Stimulated activated CD4-positive, alpha-beta T cell treated with anti-CD3 and anti-CD28 coated beads, Interleukin-1b, Interleukin-23, amount 100 ng/mL, for 1 hour (primary cell): Measurements from ENCODE around the gene TJP1.
"Not testable (repeated sequence)": the region's sequence is repeated elsewhere in the genome, so short reads cannot be mapped to it uniquely, and the experiment has no call there.

Experiments used
- DNase-seq, 2 donors: peaks; one replicate each; pipeline ENCODE4 v3.0.0-alpha.2; 2020; ENCODE audit warnings: low read depth in 2 of 2

Gene TJP1

DNA sequence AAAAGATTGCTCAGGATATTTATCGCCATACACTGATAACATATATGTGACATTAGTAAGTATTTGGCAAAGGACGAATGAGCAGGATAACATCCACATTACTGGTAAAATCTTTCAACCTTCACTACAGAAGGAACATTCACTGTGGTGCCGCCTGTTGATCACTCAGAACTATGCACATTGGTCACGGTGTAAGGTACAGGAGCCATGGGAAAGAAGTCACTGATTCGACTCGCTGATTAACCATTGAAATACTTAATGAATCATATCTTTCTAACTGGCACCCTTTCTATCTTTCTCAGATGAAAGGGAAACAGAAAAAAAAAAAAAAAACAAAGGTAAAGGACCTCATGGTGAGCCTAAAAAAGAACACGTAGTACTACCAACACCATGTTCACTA lies 68.8 kb downstream of the TJP1 start:
- DNase-seq, result no peak

DNA sequence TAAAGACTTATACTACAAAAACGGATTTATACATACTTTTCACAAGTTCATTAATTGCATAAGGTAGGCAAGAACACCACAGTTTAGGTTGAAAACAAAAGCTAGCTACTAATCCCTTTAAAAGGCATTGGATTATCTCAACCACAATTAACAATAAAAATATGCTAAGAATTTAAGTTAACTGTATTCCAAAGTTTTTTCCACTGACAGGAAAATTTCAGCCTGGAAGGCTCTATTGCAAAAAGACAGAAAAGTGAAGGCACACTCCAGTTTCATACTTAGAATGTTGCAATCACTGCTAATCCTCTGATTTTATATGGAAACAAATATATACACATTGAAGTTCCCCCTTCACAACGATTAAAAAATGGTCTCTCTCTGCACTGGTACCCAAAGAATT lies 71.5 kb downstream of the TJP1 start:
- no peak for DNase-seq

GRCh38 chr15:29749365-29750086 lies 72.7 kb downstream of the TJP1 start:
- DNase-seq, result no peak

GRCh38 chr15:29747837-29748417 lies 74.3 kb downstream of the TJP1 start:
- no peak for DNase-seq

- DNase-seq, result no peak
Observed at GRCh38 chr15:29743475-29743874, 78.8 kb downstream of the TJP1 start.

- no peak for DNase-seq
Observed at GRCh38 chr15:29740692-29741311, 81.5 kb downstream of the TJP1 start.

DNA sequence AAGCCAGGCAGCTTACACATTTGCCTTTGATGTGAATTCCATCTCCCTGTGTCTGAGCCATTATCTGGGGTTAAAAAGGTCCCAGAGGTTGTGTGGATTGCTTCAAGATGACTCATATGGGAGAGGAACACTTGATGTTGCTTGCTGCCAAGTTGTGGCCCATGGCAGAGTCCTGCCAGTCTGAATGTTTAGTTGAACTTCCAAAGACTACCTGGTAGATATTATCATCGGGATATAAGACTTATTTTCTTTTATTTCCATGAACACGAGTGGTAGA lies 85.6 kb downstream of the TJP1 start:
- DNase-seq, result no peak

GRCh38 chr15:29736012-29736743 lies 86.1 kb downstream of the TJP1 start:
- DNase-seq, result no peak

DNA sequence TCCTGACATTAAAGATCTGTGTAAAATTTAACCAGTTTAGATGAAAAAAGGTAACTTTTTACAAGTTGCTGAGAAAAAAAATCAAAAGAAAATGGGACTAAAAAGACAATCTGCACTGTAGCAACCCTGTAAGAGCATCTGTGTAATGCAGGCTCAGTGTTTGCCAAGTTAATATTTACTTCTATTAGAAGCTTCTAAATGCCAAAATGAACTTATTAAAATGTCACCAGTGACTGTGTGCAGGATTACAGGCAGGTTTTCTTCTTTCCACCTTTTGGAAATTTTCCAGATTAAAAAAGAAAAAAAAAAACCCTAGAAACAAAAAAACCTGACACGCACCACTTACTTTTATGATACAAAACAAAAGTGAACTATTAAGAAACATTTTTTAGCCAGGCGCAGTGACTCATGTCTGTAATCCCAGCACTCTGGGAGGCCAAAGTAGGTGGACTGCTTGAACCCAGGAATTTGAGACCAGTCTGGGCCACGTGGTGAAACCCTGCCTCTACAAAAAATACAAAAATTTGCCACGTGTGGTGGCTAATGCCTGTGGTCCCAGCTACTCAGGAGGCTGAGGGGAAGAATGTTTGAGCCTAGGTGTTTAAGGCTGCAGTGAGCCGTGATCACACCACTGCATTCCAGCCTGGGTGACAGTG lies 87.2 kb downstream of the TJP1 start:
- DNase-seq, result no peak

GRCh38 chr15:29731865-29732264 lies 90.4 kb downstream of the TJP1 start:
- DNase-seq, result no peak

DNA sequence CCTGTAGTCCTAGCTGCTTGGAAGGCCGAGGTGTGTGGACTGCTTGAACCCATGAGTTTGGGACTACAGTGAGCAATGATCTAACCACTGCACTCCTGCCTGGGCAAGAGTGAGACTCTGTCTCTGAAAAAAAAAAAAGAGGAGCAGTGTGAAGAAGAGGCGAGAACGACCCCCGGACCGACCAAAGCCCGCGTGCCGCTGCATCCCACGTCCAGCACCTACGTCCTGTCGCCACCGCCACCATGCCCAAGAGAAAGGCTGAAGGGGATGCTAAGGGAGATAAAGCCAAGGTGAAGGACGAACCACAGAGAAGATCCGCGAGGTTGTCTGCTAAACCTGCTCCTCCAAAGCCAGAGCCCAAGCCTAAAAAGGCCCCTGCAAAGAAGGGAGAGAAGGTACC lies 91.8 kb downstream of the TJP1 start:
- DNase-seq, result not testable (repeated sequence)

DNA sequence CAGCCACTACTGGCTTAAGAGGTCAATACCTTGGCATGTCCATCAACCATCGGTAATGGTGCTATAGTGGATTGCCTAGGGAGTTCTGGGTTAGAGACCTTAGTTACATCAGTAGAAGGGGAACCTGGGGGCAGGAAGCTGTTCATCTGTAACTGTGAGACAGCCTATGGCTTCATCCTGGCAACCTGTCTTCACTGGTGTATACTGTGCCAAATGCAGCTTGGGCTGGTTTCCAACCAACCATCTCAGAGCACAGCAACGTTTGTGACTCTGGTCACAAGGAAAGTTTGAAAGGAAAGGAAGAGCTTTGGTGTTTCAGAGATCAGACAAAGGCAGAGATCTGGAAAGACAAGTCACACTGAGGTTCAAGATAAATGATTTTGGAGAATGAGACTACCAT lies 93.8 kb downstream of the TJP1 start:
- no peak for DNase-seq

- DNase-seq, result no peak
Observed at GRCh38 chr15:29727871-29728270, 94.4 kb downstream of the TJP1 start.

DNA sequence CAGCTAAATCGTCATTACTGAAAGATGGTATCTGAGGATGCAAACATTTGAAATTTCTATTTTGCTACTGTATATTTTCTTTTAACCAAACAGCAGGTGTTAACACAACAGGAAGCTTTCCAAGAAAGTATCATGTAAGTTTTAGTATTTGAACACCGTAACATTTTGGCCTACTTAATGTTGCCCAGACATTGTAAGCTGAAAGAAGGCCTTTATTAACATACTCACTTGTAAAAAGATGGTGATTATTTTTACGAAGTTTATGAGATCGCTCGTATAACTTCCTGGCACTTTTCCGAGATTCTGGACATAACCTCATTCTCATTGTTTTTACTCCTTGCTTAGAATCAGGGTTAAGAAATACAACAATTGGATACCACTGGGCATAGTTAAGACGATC lies 95.7 kb downstream of the TJP1 start:
- DNase-seq, result no peak

DNA sequence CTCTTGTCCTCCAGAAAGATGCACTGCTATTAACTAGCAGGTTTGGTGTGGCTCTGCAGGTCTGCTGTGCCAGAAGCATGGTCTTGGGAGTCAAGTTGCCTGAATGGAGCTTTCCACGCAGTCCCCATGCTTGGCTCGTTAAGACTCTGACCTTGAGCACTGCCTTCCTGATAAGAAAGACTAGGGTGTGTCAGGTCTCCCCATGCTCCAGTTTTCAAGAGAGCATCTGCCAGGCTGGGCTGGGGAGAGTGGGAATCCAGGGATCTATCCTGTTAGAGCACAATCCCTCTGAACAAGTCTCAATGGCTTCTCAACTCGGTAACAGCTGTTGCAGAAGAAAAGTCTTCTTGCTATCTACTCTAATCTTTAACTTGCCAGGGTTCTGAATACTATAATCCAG lies 98.2 kb downstream of the TJP1 start:
- no peak for DNase-seq

DNA sequence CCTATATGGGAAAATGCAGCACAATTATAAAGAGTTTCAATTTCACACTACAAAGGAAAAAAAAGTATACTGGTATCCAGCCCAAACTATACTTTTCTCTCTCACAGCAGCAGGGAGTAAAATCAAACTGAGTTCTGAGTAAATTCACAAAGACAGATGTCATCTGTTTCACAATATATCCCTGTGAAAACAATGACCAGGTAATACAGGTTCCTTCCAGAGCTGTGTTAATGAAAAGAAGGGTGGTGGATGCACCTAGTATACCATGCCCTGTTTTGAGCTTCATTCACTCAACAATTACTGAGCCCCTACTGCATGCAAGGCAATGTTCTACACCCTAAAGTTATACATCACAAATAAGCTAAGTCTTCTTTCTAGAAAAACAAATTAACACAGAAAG lies 108.5 kb downstream of the TJP1 start:
- DNase-seq, result no peak

- DNase-seq, result no peak
Observed at GRCh38 chr15:29712149-29712885, 110.0 kb downstream of the TJP1 start.

DNA sequence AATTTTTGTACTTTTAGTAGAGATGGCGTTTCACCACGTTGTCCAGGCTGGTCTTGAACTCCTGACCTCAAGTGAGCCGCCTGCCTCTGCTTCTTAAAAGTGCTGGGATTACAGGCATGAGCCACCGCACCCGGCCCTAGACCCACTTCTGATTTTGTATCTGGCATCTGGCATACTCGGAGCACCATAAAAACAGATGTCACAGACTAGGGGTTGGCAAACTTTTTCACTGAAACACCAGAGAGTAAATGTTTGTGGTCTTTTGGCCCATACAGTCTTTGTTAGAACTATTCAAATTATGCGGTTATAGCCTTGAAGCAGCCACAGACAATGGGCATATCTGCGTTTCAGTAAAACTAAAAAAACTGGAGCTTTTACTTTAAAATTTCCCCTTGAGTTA lies 110.7 kb downstream of the TJP1 start:
- no peak for DNase-seq

GRCh38 chr15:29708519-29708918 lies 113.7 kb downstream of the TJP1 start:
- no peak for DNase-seq

- no peak for DNase-seq
Observed at GRCh38 chr15:29704950-29705597, 117.2 kb downstream of the TJP1 start.

GRCh38 chr15:29701151-29701550 lies 121.1 kb downstream of the TJP1 start:
- DNase-seq, result no peak
